Upper lobe of right lung (tissue), 1 donor: ENCODE data around the gene TK1. TPM values are rescaled to one million over a fixed set of nuclear protein-coding genes. Genes with fewer than 3 reads are reported as not detected.

Source experiments
- ATAC-seq: fragments of 200-7000 bp; cut with Tn5 transposase; one replicate; pipeline ENCODE4 v1.9.1; 2020; ENCODE audit warnings: mild to moderate bottlenecking, moderate library complexity
- DNase-seq: peaks from one replicate; pipeline ENCODE4 v3.0.0-alpha.2; 2020
- H3K27ac ChIP-seq: fragments of 200-600 bp; one replicate; pipeline ENCODE4 v1.8.0; 2022
- H3K27me3 ChIP-seq: fragments of 200-600 bp; one replicate; pipeline ENCODE4 v1.8.0; 2022; ENCODE audit warnings: mild to moderate bottlenecking
- H3K36me3 ChIP-seq: fragments of 200-600 bp; one replicate; pipeline ENCODE4 v1.8.0; 2022
- H3K4me1 ChIP-seq: fragments of 200-600 bp; one replicate; pipeline ENCODE4 v1.8.0; 2022
- H3K4me3 ChIP-seq: fragments of 200-600 bp; one replicate; pipeline ENCODE4 v1.8.0; 2022; ENCODE audit warnings: mild to moderate bottlenecking
- H3K9me3 ChIP-seq: fragments of 200-600 bp; one replicate; pipeline ENCODE4 v1.8.0; 2022
- intact Hi-C: fragments of 100-400 bp; cut with DNase I; formaldehyde crosslinking; loops from one replicate; pipeline ENCODE4 v1.11.0; 2022
- total RNA-seq: library from RNA; stranded (reverse); fragmentation: NEBNext Ultra II Directional; extraction: Animal tissue kit (Norgen Biotek cat#: 25700); gene quantifications from one replicate; pipeline ENCODE4 v1.2.1, GENCODE V29; 2021
- TF ChIP-seq, protein P1 (sequence below): fragments of 200-600 bp; IDR thresholded peaks from one replicate; pipeline ENCODE4 v1.8.0; 2022; ENCODE audit warnings: antibody characterized with exemption
- donor health status: DM: no; HTN: yes; CAD: no; lungs with severe emphysema.

The TK1 gene
- total RNA-seq, 1 donor from 2014 or later: 3.3 TPM

DNA sequence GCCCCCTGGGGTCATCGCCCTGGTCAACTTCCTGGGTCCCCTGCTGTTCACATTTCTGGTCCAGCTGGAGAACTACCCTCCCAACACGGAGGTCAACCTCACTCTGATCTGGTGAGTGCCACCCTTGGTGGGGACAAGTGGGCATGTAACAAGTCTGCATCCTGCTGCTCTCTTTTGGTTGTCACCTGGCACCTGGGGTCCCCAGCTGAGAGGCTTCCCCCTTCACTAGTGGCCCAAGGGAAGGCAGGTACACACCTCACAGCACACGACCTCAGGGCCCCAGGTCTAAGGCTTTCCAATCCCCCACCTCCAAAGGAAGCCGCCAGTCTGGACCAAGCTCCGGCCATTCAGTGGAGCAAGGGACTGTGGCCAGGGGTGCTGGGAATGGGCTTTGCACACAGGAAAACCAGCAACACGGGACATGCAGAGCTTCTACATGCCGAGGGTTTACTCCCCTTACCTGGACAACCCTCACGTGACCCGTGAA is 51.9 kb downstream of the TK1 start:
- Histone ChIP-seq H3K27me3 (no peaks in the 10 kb centered on the region), H3K36me3 (no peaks in the 10 kb centered on the region), H3K4me1 (peaks cover 39% of the 10 kb centered on the region), H3K27ac (no peak overlapping the region), H3K4me3 (no peak overlapping the region), H3K9me3 (no peaks in the 10 kb centered on the region)
- ATAC-seq (no peak), DNase-seq (no peak)
- TF ChIP-seq, protein P1, sequence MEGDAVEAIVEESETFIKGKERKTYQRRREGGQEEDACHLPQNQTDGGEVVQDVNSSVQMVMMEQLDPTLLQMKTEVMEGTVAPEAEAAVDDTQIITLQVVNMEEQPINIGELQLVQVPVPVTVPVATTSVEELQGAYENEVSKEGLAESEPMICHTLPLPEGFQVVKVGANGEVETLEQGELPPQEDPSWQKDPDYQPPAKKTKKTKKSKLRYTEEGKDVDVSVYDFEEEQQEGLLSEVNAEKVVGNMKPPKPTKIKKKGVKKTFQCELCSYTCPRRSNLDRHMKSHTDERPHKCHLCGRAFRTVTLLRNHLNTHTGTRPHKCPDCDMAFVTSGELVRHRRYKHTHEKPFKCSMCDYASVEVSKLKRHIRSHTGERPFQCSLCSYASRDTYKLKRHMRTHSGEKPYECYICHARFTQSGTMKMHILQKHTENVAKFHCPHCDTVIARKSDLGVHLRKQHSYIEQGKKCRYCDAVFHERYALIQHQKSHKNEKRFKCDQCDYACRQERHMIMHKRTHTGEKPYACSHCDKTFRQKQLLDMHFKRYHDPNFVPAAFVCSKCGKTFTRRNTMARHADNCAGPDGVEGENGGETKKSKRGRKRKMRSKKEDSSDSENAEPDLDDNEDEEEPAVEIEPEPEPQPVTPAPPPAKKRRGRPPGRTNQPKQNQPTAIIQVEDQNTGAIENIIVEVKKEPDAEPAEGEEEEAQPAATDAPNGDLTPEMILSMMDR: no peak
- intact Hi-C loops: no loop called here

DNA sequence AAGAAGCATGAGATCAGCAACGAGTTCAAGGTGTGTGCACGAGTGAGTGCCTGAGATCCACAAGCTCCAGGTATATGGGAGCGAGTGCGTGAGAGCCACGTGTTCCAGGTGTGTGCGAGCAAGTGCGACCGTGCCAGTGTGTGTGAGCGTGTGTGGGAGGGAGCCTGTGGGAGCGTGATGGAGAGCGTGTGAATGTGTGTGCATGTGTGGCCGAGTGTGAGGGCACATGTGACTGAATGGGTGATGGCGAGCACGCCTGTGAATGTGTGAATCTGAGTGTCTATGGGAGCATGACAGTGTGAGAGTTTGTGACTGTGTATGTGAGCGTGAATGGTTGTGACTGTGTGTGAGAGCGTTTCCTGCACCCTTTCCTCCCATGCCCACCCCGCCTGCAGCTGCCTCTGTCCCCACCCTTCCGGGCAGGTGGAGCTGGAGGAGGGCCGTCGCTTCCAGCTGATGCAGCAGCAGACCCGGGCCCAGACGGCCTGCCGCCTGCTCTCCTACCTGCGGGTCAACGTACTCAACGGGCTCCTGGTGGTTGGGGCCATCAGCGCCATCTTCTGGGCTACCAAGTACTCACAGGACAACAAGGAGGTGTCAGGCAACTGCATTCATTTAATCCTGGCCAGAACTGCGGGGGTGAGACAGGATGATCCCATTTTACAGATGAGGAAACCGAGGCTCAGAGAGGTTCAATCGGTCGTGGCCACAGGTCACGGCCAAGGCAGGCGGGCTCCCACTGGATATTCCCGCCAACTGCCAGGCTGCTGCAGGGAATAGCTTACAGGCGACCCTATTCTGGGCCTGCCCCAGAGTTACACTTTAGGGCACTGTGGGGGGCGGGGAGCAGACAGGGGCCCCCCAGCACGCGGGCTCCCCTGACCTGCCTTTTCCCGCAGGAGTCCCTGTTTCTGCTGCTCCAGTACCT is 52.6 kb downstream of the TK1 start:
- intact Hi-C loops: no loop called here
- H3K36me3 ChIP-seq: no peaks in the 10 kb centered on the region
- ATAC-seq: peak; percentile 33

DNA sequence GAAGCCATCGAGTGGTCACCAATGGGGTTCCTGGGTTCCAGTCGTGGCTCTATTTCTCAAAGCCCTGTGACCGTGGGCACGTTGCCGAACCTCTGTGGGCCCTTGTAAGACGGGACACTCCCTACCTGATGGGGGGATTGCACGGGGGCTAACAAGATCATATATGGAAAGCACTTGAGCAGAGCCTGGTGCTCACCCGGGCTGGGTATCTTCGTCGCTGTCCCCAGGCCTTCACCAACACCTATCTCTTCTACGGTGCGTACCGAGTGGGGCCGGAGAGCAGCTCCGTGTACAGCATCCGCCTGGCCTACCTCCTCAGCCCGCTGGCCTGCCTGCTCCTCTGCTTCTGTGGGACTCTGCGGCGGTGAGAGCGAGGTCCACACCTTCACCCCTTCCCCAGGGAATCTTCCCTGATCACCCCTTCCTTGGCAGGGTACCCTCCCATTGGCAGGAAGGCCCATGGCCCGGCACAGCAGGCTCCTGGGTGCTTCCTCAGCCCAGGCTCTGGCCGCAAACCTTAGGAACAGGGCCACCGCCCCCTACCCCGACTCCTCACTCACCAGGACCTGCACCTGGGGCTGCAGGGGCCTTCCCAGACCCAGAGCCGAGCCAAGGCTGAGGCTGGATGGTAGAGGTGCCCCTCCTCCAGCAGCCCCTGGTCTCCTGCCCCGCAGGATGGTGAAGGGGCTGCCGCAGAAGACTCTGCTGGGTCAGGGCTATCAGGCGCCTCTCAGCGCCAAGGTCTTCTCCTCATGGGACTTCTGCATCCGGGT is 53.5 kb downstream of the TK1 start:
- H3K4me3 ChIP-seq: no peak overlapping the region
- TF ChIP-seq, protein P1: no peak
- DNase-seq (no peak), ATAC-seq (no peak)
- intact Hi-C loops: no loop called here
- no peak overlapping the region for H3K27ac ChIP-seq
- H3K36me3 ChIP-seq: no peaks in the 10 kb centered on the region
- H3K27me3 ChIP-seq: no peaks in the 10 kb centered on the region
- H3K9me3 ChIP-seq: no peaks in the 10 kb centered on the region
- peaks cover 50% of the 10 kb centered on the region for H3K4me1 ChIP-seq

More for the DNA sequence above, 52.6 kb downstream of the TK1 start:
- H3K4me1 ChIP-seq: peaks cover 44% of the 10 kb centered on the region
- no peaks in the 10 kb centered on the region for H3K27me3 ChIP-seq
- H3K9me3 ChIP-seq: no peaks in the 10 kb centered on the region
- no peak overlapping the region for H3K27ac ChIP-seq
- H3K4me3 ChIP-seq: no peak overlapping the region
- TF ChIP-seq, protein P1: peak; percentile 56
- DNase-seq: peak; percentile 80

DNA sequence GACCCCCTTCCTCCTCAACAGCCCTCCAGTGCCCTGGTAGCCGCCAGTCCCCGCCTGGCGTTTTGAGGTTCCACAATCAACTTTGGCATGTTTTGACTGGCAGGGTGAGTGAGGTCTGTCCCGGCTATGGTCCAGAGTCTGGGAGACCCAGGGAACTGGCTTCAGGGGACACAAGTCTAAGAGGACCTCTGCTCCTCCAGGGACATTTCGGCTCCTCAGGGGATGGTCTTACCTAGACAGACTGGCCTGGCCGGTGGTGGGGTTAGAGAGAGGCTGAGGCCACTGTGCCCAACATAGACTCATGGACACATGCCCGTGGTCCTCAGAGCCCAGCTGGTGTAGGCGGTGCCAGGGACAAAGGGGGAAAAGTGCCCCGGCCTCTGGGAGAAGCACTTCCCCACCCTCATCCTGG is 54.1 kb downstream of the TK1 start:
- no peaks in the 10 kb centered on the region for H3K9me3 ChIP-seq
- H3K27ac ChIP-seq: no peak overlapping the region
- H3K4me3 ChIP-seq: peak overlapping the region; percentile 52
- H3K36me3 ChIP-seq: no peaks in the 10 kb centered on the region
- ATAC-seq: no peak
- no peaks in the 10 kb centered on the region for H3K27me3 ChIP-seq
- TF ChIP-seq, protein P1: no peak
- no peak for DNase-seq
- H3K4me1 ChIP-seq: peaks cover 49% of the 10 kb centered on the region
- intact Hi-C loops: no loop called here

DNA sequence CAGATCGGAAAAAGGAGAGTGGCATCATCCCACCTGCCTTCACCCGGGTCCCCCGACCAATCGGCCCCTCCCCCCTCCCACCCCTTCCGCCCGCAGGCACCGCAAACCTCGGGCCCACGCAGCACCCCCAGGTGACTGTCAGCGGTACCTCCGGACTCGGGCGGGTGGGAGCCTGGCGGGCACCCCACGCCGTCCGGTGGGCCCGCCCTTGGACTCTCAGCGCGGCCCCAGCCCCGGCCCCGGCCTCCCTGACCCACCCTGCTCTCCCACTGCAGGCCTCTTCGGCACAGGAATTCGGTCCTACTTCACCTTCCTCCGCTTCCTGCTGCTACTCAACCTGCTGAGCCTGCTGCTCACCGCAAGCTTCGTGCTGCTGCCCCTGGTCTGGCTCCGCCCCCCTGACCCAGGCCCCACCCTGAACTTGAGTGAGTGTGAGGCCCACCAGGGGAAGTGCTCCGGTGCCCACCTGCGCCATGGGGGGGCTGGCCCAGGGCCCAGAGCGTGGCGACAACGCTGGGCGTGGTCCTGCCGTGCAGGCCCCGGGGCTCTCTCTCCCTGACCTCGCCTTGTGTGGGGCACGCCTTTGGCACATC is 54.7 kb downstream of the TK1 start:
- ATAC-seq (peak; percentile 34), DNase-seq (peak; percentile 86)
- TF ChIP-seq, protein P1: no peak
- Histone ChIP-seq H3K4me1 (peaks cover 43% of the 10 kb centered on the region), H3K4me3 (peak overlapping the region; percentile 52), H3K36me3 (no peaks in the 10 kb centered on the region), H3K27me3 (no peaks in the 10 kb centered on the region), H3K27ac (peak overlapping the region; percentile 6), H3K9me3 (no peaks in the 10 kb centered on the region)
- intact Hi-C loops: no loop called here
